IMR-90 (cell line): ENCODE data around the gene FAM117B. TPM values are rescaled to one million over a fixed set of nuclear protein-coding genes. Genes with fewer than 3 reads are reported as not detected.

Experiments used
- ATAC-seq: fragments of 200-7000 bp; cut with Tn5 transposase; 2 replicates; pipeline ENCODE4 v1.9.1; 2020; ENCODE audit warnings: low read depth, mild to moderate bottlenecking, moderate library complexity
- BruUV-seq: library from RNA; stranded (reverse); fragments of 400-500 nt; replicated peaks from 2 replicates; lab custom pipeline; 2021; lab: Mats Ljungman, UMichigan
- CTCF ChIA-PET: fragments of 300-600 bp; formaldehyde crosslinking; extraction: SDS; loops from one replicate; lab custom pipeline; 2021; ENCODE audit warnings: antibody characterized with exemption; lab: Yijun Ruan, JAX
- POLR2A ChIA-PET: fragments of 300-600 bp; sonication (Branson Sonifier 250); formaldehyde crosslinking; loops from one replicate; lab custom pipeline; 2022; ENCODE audit warnings: antibody characterized with exemption; ENCODE audit not compliant: unreplicated experiment; lab: Charles Lee
- DNase-seq: peaks from one replicate; pipeline ENCODE4 v3.0.0; 2013
- H2AFZ ChIP-seq: replicated peaks from 2 replicates; pipeline ENCODE3; 2013; ENCODE audit warnings: low read length, mild to moderate bottlenecking; ENCODE audit not compliant: poor library complexity
- H2AK5ac ChIP-seq: 2 replicates; pipeline ENCODE4 v1.6.1; 2013; ENCODE audit warnings: low read depth, low read length, inconsistent platforms
- H2AK9ac ChIP-seq: replicated peaks from 2 replicates; pipeline ENCODE3; 2013; ENCODE audit warnings: mild to moderate bottlenecking, low read depth, low read length, moderate library complexity; ENCODE audit not compliant: poor library complexity
- H2BK120ac ChIP-seq: 2 replicates; pipeline ENCODE4 v1.6.1; 2013; ENCODE audit warnings: low read depth, low read length, inconsistent platforms
- H2BK15ac ChIP-seq: 3 replicates; pipeline ENCODE4 v1.6.1; 2013; ENCODE audit warnings: low read depth, low read length, inconsistent platforms
- H2BK20ac ChIP-seq: 2 replicates; pipeline ENCODE4 v1.6.1; 2013; ENCODE audit warnings: low read depth, mild to moderate bottlenecking, inconsistent platforms, low read length, moderate library complexity
- H2BK5ac ChIP-seq: 2 replicates; pipeline ENCODE4 v1.6.1; 2013; ENCODE audit warnings: mild to moderate bottlenecking, low read depth, low read length, inconsistent platforms; ENCODE audit not compliant: poor library complexity, severe bottlenecking
- H3K14ac ChIP-seq: replicated peaks from 2 replicates; pipeline ENCODE4 v1.6.1; 2013; ENCODE audit warnings: low read depth, low read length, inconsistent platforms
- H3K18ac ChIP-seq: 2 replicates; pipeline ENCODE4 v1.6.1; 2013; ENCODE audit warnings: low read depth, low read length, control low read depth
- H3K23ac ChIP-seq: 2 replicates; pipeline ENCODE4 v1.6.1; 2013; ENCODE audit warnings: low read depth, low read length, inconsistent platforms
- H3K27ac ChIP-seq: 2 replicates; pipeline ENCODE4 v1.5.1; 2013; ENCODE audit warnings: mild to moderate bottlenecking, control low read depth, low read length; ENCODE audit not compliant: insufficient read depth
- H3K27me3 ChIP-seq: 2 replicates; pipeline ENCODE4 v1.6.1; 2013; ENCODE audit warnings: low read length; ENCODE audit not compliant: control insufficient read depth, insufficient read depth
- H3K36me3 ChIP-seq: 2 replicates; pipeline ENCODE4 v1.6.1; 2013; ENCODE audit warnings: low read length, mixed read lengths; ENCODE audit not compliant: control insufficient read depth, insufficient read depth
- H3K4ac ChIP-seq: 2 replicates; pipeline ENCODE4 v1.6.1; 2013; ENCODE audit warnings: low read depth, low read length, inconsistent platforms
- H3K4me1 ChIP-seq: 2 replicates; pipeline ENCODE4 v1.6.1; 2013; ENCODE audit warnings: low read length, mixed read lengths; ENCODE audit not compliant: control insufficient read depth, insufficient read depth
- H3K4me2 ChIP-seq: 2 replicates; pipeline ENCODE4 v1.6.1; 2013; ENCODE audit warnings: low read depth, mild to moderate bottlenecking, control low read depth, low read length, moderate library complexity
- H3K4me3 ChIP-seq: 2 replicates; pipeline ENCODE4 v1.5.1; 2013; ENCODE audit warnings: low read depth, mild to moderate bottlenecking, control low read depth, low read length, moderate library complexity; ENCODE audit not compliant: insufficient read depth
- H3K56ac ChIP-seq: 2 replicates; pipeline ENCODE4 v1.6.1; 2013; ENCODE audit warnings: low read length, inconsistent platforms; ENCODE audit not compliant: insufficient read depth; ENCODE audit errors: extremely low read depth
- H3K79me1 ChIP-seq, 2 experiments: 2 replicates each; pipeline ENCODE4 v1.6.1; 2013; ENCODE audit warnings: low read length in 2 of 2, inconsistent platforms in 1 of 2, low read depth in 1 of 2
- H3K9ac ChIP-seq: 2 replicates; pipeline ENCODE4 v1.6.1; 2013; ENCODE audit warnings: low read depth, low read length, control low read depth
- H3K9me1 ChIP-seq: 2 replicates; pipeline ENCODE4 v1.6.1; 2013; ENCODE audit warnings: low read length, inconsistent platforms; ENCODE audit not compliant: insufficient read depth
- H3K9me3 ChIP-seq: 2 replicates; pipeline ENCODE4 v1.6.1; 2013; ENCODE audit warnings: low read length; ENCODE audit not compliant: control insufficient read depth, insufficient read depth
- H4K20me1 ChIP-seq: 2 replicates; pipeline ENCODE4 v1.6.1; 2013; ENCODE audit warnings: low read length, inconsistent platforms; ENCODE audit not compliant: insufficient read depth
- H4K5ac ChIP-seq: 2 replicates; pipeline ENCODE4 v1.6.1; 2013; ENCODE audit warnings: mild to moderate bottlenecking, low read depth, low read length, control low read depth
- H4K8ac ChIP-seq, 2 experiments: 2 replicates each; pipeline ENCODE4 v1.6.1; 2013; ENCODE audit warnings: low read depth in 2 of 2, low read length in 2 of 2, control low read depth in 1 of 2, inconsistent platforms in 1 of 2
- H4K91ac ChIP-seq: 2 replicates; pipeline ENCODE4 v1.6.1; 2013; ENCODE audit warnings: low read depth, low read length, inconsistent platforms; ENCODE audit not compliant: insufficient read depth
- BHLHE40 ChIP-seq: fragments of 150-350 bp; IDR thresholded peaks from 2 replicates; pipeline ENCODE4 v1.6.1; 2016; ENCODE audit warnings: mild to moderate bottlenecking, low read depth, low read length
- CEBPB ChIP-seq: IDR thresholded peaks from 2 replicates; pipeline ENCODE4 v1.6.1; 2012; ENCODE audit warnings: low read depth, low read length, improper control_type of control experiment
- CHD1 ChIP-seq: IDR thresholded peaks from 2 replicates; pipeline ENCODE4 v1.6.1; 2012; ENCODE audit warnings: low read depth, low read length, improper control_type of control experiment
- CTCF ChIP-seq: conservative IDR thresholded peaks from 2 replicates; pipeline ENCODE4 v1.5.1; 2012; ENCODE audit warnings: mild to moderate bottlenecking, low read depth, low read length, improper control_type of control experiment
- ELK1 ChIP-seq: fragments of 150-350 bp; IDR thresholded peaks from 2 replicates; pipeline ENCODE4 v1.6.1; 2016; ENCODE audit warnings: low read depth, mild to moderate bottlenecking, low read length, moderate library complexity, borderline replicate concordance
- FOS ChIP-seq: fragments of 150-350 bp; IDR thresholded peaks from 2 replicates; pipeline ENCODE4 v1.6.1; 2016; ENCODE audit warnings: low read depth, low read length
- MAFK ChIP-seq: IDR thresholded peaks from 2 replicates; pipeline ENCODE4 v1.6.1; 2012; ENCODE audit warnings: low read depth, low read length, improper control_type of control experiment
- MAZ ChIP-seq: IDR thresholded peaks from 2 replicates; pipeline ENCODE4 v1.6.1; 2012; ENCODE audit warnings: low read depth, mild to moderate bottlenecking, low read length, improper control_type of control experiment, moderate library complexity, borderline replicate concordance
- MXI1 ChIP-seq: IDR thresholded peaks from 2 replicates; pipeline ENCODE4 v1.6.1; 2012; ENCODE audit warnings: low read depth, mild to moderate bottlenecking, low read length, moderate library complexity, borderline replicate concordance
- NFE2L2 ChIP-seq: fragments of 150-350 bp; IDR thresholded peaks from 2 replicates; pipeline ENCODE4 v1.6.1; 2016; ENCODE audit warnings: low read depth, mild to moderate bottlenecking, low read length
- POLR2A ChIP-seq: IDR thresholded peaks from 2 replicates; pipeline ENCODE4 v1.6.1; 2012; ENCODE audit warnings: mild to moderate bottlenecking, low read depth, low read length
- RAD21 ChIP-seq: IDR thresholded peaks from 2 replicates; pipeline ENCODE4 v1.6.1; 2012; ENCODE audit warnings: low read length, improper control_type of control experiment
- RCOR1 ChIP-seq: IDR thresholded peaks from 2 replicates; pipeline ENCODE4 v1.6.1; 2012; ENCODE audit warnings: mild to moderate bottlenecking, low read length, improper control_type of control experiment; ENCODE audit not compliant: insufficient replicate concordance
- RFX5 ChIP-seq: IDR thresholded peaks from 2 replicates; pipeline ENCODE4 v1.8.0; 2012; ENCODE audit warnings: low read depth, mild to moderate bottlenecking, low read length, moderate library complexity
- SMC3 ChIP-seq: fragments of 150-350 bp; IDR thresholded peaks from 2 replicates; pipeline ENCODE4 v1.6.1; 2016; ENCODE audit warnings: low read depth, mild to moderate bottlenecking, antibody characterized with exemption, low read length, moderate library complexity
- USF2 ChIP-seq: fragments of 150-350 bp; IDR thresholded peaks from 2 replicates; pipeline ENCODE4 v1.6.1; 2017; ENCODE audit warnings: mild to moderate bottlenecking, antibody characterized with exemption, low read length, low read depth
- WGBS, 2 experiments: methylation state at CpG; one replicate each; pipeline versions ENCODE4 v1.1.5 to v1.1.7; 2013; ENCODE audit warnings: missing lambda C conversion rate in 2 of 2; ENCODE audit not compliant: insufficient read length in 1 of 2; ENCODE audit errors: extremely low coverage in 2 of 2; 5-methylcytosine and 5-hydroxymethylcytosine counted together
- dilution Hi-C: fragments of 300-500 bp; cut with HindIII; formaldehyde crosslinking; loops from one replicate; pipeline ENCODE4 v1.14.3; 2018; ENCODE audit warnings: low sequenced_read_pairs; ENCODE audit not compliant: unreplicated experiment
- in situ Hi-C: fragments of 300-500 bp; cut with MboI; formaldehyde crosslinking; loops from 3 replicates; pipeline ENCODE4 v1.14.3; 2019; ENCODE audit warnings: low sequenced_read_pairs, inconsistent platforms, mixed read lengths
- intact Hi-C: fragments of 100-400 bp; cut with micrococcal nuclease; formaldehyde crosslinking; loops from 2 replicates; pipeline ENCODE4 v1.10.0; 2022
- polyA plus RNA-seq, 3 experiments: library from polyadenylated mRNA; depleted of rRNA; stranded (reverse); fragments of >200 nt; gene quantifications; 2 replicates each; pipeline ENCODE4 v1.2.3, GENCODE V29; 2012; ENCODE audit warnings: low replicate concordance in 1 of 3
- total RNA-seq: library from RNA; depleted of rRNA; stranded (reverse); fragments of >200 nt; gene quantifications from 2 replicates; pipeline ENCODE4 v1.2.3, GENCODE V29; 2012

The FAM117B gene
- total and polyA plus RNA-seq, 2 of the 4 experiments (the other 2 are of a cell fraction) = 0.54 to 0.79 TPM

GRCh38 chr2:202680512-202680911 is 45.7 kb downstream of the FAM117B start:
- CTCF ChIA-PET = no interaction called here
- Histone ChIP-seq H2BK20ac (no peak overlapping the region), H3K4me1 (no peaks in the 10 kb centered on the region), H4K5ac (no peak overlapping the region), H3K9me3 (peaks cover 5% of the 10 kb centered on the region; the same call in 1 of the 2 replicates), H3K4me2 (no peak overlapping the region), H3K36me3 (no peaks in the 10 kb centered on the region), H3K4ac (no peak overlapping the region), H3K9ac (no peak overlapping the region), H3K27ac (no peak overlapping the region), H3K56ac (no peak overlapping the region), H3K14ac (no peak overlapping the region), H4K8ac (no peak overlapping the region), H2BK120ac (no peak overlapping the region), H2AK5ac (no peak overlapping the region), H4K20me1 (no peaks in the 10 kb centered on the region), H3K4me3 (no peak overlapping the region), H2BK5ac (no peak overlapping the region), H3K18ac (no peak overlapping the region), H3K9me1 (no peaks in the 10 kb centered on the region), H3K23ac (no peak overlapping the region), H4K91ac (no peak overlapping the region), H2BK15ac (no peak overlapping the region), H3K27me3 (no peaks in the 10 kb centered on the region), H2AFZ (no peak overlapping the region), H3K79me1 (no peaks in the 10 kb centered on the region), H2AK9ac (no peak overlapping the region)
- DNase-seq (no peak), ATAC-seq (no peak)
- dilution Hi-C loops = no loop called here
- TF ChIP-seq FOS (no peak), ELK1 (no peak), CEBPB (no peak), RFX5 (no peak), SMC3 (no peak), CHD1 (no peak), USF2 (no peak), BHLHE40 (no peak), RCOR1 (no peak), MAZ (no peak), MXI1 (no peak), CTCF (no peak), RAD21 (no peak), POLR2A (no peak), NFE2L2 (no peak), MAFK (no peak)
- in situ Hi-C loops = no loop called here
- no TSS peak for BruUV-seq
- intact Hi-C loops = no loop called here
- POLR2A ChIA-PET = no interaction called here
- WGBS, 2 experiments = no CpG with 5 or more reads among the region's 1 CpG
